ENCODE data around the gene C20orf144. TPM values are rescaled to one million over a fixed set of nuclear protein-coding genes. Genes with fewer than 3 reads are reported as not detected.

The C20orf144 gene
- total RNA-seq, 1 donor from 2014 or later = not detected

DNA sequence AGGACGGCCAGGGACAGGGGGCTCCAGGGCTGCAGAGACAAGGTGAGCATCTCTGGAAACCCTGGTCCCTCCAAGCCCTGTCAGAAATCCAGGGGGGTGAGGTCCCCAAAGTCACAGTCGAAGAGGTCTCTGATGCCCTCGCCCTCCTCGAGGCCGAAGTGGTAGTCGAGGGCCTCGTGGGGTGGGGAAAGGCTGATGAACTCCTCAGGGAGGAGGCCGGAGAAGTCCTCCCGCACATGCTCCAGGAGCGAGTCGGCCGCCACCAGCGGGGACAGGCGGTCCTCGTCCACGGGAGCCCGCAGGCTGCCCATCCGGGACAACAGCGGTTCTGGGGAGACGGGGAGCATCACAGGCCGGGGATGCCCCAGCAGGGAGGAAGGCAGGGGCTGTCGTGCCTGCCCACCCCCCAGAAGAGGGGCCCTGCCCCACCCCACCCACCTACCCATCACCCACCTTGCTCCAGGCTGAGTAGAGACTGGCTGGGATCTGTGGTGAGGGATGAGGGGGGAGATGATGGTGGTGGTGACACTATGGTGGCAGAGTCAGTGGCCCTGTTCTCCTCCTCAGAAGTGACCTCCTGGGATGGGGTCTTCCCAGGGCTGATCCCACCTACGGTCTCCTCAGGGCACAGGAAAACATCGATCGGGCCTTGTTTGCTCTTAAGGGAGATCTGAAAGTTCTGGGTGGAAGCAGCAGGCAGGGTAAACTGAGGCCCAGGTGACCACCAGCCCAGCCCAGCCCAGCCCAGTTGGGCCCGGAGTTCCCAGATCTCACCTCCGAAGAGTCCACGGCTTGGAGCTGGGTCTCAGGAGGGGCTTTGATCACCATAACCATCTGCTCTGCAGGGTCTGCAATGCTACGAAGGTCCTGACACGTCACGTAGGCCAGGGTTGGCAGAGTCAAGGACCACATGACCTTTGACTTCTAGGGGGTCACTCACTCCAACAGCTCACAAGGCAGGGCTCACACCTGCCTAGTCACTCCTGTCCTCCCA, 14.8 kb downstream of the C20orf144 start:
- TF ChIP-seq, protein P1, sequence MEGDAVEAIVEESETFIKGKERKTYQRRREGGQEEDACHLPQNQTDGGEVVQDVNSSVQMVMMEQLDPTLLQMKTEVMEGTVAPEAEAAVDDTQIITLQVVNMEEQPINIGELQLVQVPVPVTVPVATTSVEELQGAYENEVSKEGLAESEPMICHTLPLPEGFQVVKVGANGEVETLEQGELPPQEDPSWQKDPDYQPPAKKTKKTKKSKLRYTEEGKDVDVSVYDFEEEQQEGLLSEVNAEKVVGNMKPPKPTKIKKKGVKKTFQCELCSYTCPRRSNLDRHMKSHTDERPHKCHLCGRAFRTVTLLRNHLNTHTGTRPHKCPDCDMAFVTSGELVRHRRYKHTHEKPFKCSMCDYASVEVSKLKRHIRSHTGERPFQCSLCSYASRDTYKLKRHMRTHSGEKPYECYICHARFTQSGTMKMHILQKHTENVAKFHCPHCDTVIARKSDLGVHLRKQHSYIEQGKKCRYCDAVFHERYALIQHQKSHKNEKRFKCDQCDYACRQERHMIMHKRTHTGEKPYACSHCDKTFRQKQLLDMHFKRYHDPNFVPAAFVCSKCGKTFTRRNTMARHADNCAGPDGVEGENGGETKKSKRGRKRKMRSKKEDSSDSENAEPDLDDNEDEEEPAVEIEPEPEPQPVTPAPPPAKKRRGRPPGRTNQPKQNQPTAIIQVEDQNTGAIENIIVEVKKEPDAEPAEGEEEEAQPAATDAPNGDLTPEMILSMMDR (IDR thresholded peaks at IDR 0.05; ENCODE audit: insufficient read depth, low read length, poor library complexity, severe bottlenecking) = no peak
- DNase-seq (ENCODE audit: low read depth) = no peak

GRCh38 chr20:33677991-33678702, 16.0 kb downstream of the C20orf144 start:
- no peak for DNase-seq (ENCODE audit: low read depth)
- Histone ChIP-seq H3K4me3 (ENCODE audit: low read depth, low read length) (no peak overlapping the region), H3K27me3 (ENCODE audit: control insufficient read depth, insufficient read depth, low read length) (no peaks in the 10 kb centered on the region), H3K36me3 (ENCODE audit: control insufficient read depth, insufficient read depth, low read length) (no peaks in the 10 kb centered on the region)
- TF ChIP-seq, protein P1 (IDR thresholded peaks at IDR 0.05; ENCODE audit: insufficient read depth, low read length, poor library complexity, severe bottlenecking) = no peak

More for the DNA sequence above, 14.8 kb downstream of the C20orf144 start:
- Histone ChIP-seq H3K27me3 (ENCODE audit: control insufficient read depth, insufficient read depth, low read length) (no peaks in the 10 kb centered on the region), H3K4me3 (ENCODE audit: low read depth, low read length) (no peak overlapping the region), H3K36me3 (ENCODE audit: control insufficient read depth, insufficient read depth, low read length) (no peaks in the 10 kb centered on the region)

- H3K36me3 ChIP-seq (ENCODE audit: control insufficient read depth, insufficient read depth, low read length) = no peaks in the 10 kb centered on the region
- TF ChIP-seq, protein P1 (IDR thresholded peaks at IDR 0.05; ENCODE audit: insufficient read depth, low read length, poor library complexity, severe bottlenecking) = no peak
These were observed 17.8 kb downstream of the C20orf144 start for GRCh38 chr20:33679758-33680485.

DNA sequence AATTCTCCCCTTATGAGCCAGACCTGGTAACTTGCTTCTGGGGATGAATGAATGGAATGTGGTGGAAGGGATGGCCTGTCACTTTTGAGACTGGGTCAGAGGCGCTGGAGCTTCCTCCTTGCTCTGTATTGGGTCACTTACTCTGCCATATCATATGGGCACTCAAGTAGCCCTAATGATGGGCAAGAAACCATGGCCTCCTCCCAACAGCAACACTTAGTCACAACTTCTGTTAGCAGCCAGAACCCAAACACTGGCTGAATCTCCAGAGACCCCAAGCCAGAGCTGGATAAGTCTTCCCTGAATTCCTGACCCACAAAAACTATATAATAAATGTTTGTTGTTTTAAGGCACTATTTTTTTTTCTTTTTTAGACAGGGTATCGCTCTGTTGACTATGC, 18.6 kb downstream of the C20orf144 start:
- no peak for DNase-seq (ENCODE audit: low read depth)

More at GRCh38 chr20:33679758-33680485, 17.8 kb downstream of the C20orf144 start:
- H3K4me3 ChIP-seq (ENCODE audit: low read depth, low read length) = no peak overlapping the region
- H3K27me3 ChIP-seq (ENCODE audit: control insufficient read depth, insufficient read depth, low read length) = no peaks in the 10 kb centered on the region
- DNase-seq (ENCODE audit: low read depth) = no peak

GRCh38 chr20:33681288-33681687, 19.2 kb downstream of the C20orf144 start:
- H3K27me3 ChIP-seq (ENCODE audit: control insufficient read depth, insufficient read depth, low read length) = no peaks in the 10 kb centered on the region
- TF ChIP-seq, protein P1 (IDR thresholded peaks at IDR 0.05; ENCODE audit: insufficient read depth, low read length, poor library complexity, severe bottlenecking) = no peak
- no peak overlapping the region for H3K4me3 ChIP-seq (ENCODE audit: low read depth, low read length)
- H3K36me3 ChIP-seq (ENCODE audit: control insufficient read depth, insufficient read depth, low read length) = no peaks in the 10 kb centered on the region
- DNase-seq (ENCODE audit: low read depth) = no peak

More for the DNA sequence above, 18.6 kb downstream of the C20orf144 start:
- TF ChIP-seq, protein P1 (IDR thresholded peaks at IDR 0.05; ENCODE audit: insufficient read depth, low read length, poor library complexity, severe bottlenecking) = no peak
- H3K4me3 ChIP-seq (ENCODE audit: low read depth, low read length) = no peak overlapping the region
- H3K27me3 ChIP-seq (ENCODE audit: control insufficient read depth, insufficient read depth, low read length) = no peaks in the 10 kb centered on the region
- H3K36me3 ChIP-seq (ENCODE audit: control insufficient read depth, insufficient read depth, low read length) = no peaks in the 10 kb centered on the region

Data from kidney epithelial cell (primary cell).